H1 (cell line): ENCODE results near the gene SLAMF6. TPM values are rescaled to one million over a fixed set of nuclear protein-coding genes. Genes with fewer than 3 reads are reported as not detected.

Experiments
- CTCF ChIA-PET: fragments of 300-600 bp; sonication (Branson Sonifier 250); formaldehyde crosslinking; loops from one replicate; lab custom pipeline; 2021; ENCODE audit not compliant: partially characterized antibody; lab: Charles Lee
- POLR2A ChIA-PET: fragments of 300-600 bp; sonication (Branson Sonifier 250); formaldehyde crosslinking; loops from one replicate; lab custom pipeline; 2021; ENCODE audit warnings: inconsistent platforms; ENCODE audit not compliant: partially characterized antibody; lab: Charles Lee
- DNase-seq, 2 experiments: peaks; one replicate each; pipeline versions ENCODE4 v3.0.0 to v3.0.0-alpha.2; 2010 to 2022; ENCODE audit warnings: low spot score in 2 of 2, low read depth in 1 of 2, mixed read lengths in 1 of 2
- FAIRE-seq: peaks from 2 replicates; lab custom pipeline; 2011; peaks lifted over from hg19 to GRCh38; lab: Jason Lieb, UNC
- H2AFZ ChIP-seq: 2 replicates; pipeline ENCODE4 v1.8.1; 2012; ENCODE audit warnings: low read length, inconsistent platforms
- H2AK5ac ChIP-seq: 2 replicates; pipeline ENCODE4 v1.6.1; 2013; ENCODE audit warnings: low read depth, low read length
- H2BK120ac ChIP-seq: replicated peaks from 2 replicates; pipeline ENCODE3; 2013; ENCODE audit warnings: low read depth, low read length, inconsistent platforms
- H2BK12ac ChIP-seq: 2 replicates; pipeline ENCODE4 v1.6.1; 2013; ENCODE audit warnings: low read depth, low read length
- H2BK15ac ChIP-seq: 2 replicates; pipeline ENCODE4 v1.6.1; 2013; ENCODE audit warnings: low read length
- H2BK20ac ChIP-seq: 2 replicates; pipeline ENCODE4 v1.6.1; 2013; ENCODE audit warnings: low read length
- H2BK5ac ChIP-seq: 2 replicates; pipeline ENCODE4 v1.6.1; 2013; ENCODE audit warnings: low read depth, low read length
- H3K14ac ChIP-seq: 2 replicates; pipeline ENCODE4 v1.6.1; 2013; ENCODE audit warnings: inconsistent platforms; ENCODE audit not compliant: insufficient read length
- H3K18ac ChIP-seq: 2 replicates; pipeline ENCODE4 v1.6.1; 2013; ENCODE audit warnings: low read length; ENCODE audit errors: extremely low read depth
- H3K23ac ChIP-seq: 2 replicates; pipeline ENCODE4 v1.6.1; 2013; ENCODE audit warnings: inconsistent platforms; ENCODE audit not compliant: insufficient read length
- H3K23me2 ChIP-seq: 2 replicates; pipeline ENCODE4 v1.6.1; 2013; ENCODE audit warnings: low read depth, low read length
- H3K27ac ChIP-seq: 2 replicates; pipeline ENCODE4 v1.6.1; 2011; ENCODE audit warnings: low read depth, low read length, inconsistent platforms
- H3K27me3 ChIP-seq, 4 experiments: replicated peaks in 1 of 4; 1 replicate in 1 of 4; 2 replicates in 3 of 4; pipeline versions ENCODE4 v1.6.1 to v1.8.1; 2011 to 2013; ENCODE audit warnings: low read length in 3 of 4, mild to moderate bottlenecking in 3 of 4, inconsistent platforms in 2 of 4, mixed read lengths in 2 of 4, moderate library complexity in 1 of 4; ENCODE audit not compliant: control insufficient read depth in 3 of 4, insufficient read depth in 3 of 4; ENCODE audit errors: extremely low read depth in 1 of 4
- H3K36me3 ChIP-seq, 4 experiments: 2 replicates each; pipeline versions ENCODE4 v1.6.1 to v1.8.1; 2011 to 2013; ENCODE audit warnings: mild to moderate bottlenecking in 4 of 4, low read length in 3 of 4, moderate library complexity in 2 of 4, control low read depth in 1 of 4, inconsistent platforms in 1 of 4; ENCODE audit not compliant: insufficient read depth in 4 of 4, control insufficient read depth in 2 of 4
- H3K4ac ChIP-seq: replicated peaks from 2 replicates; pipeline ENCODE3; 2013; ENCODE audit warnings: low read length, low read depth, mixed read lengths, inconsistent platforms; ENCODE audit not compliant: insufficient read length
- H3K4me1 ChIP-seq, 4 experiments: replicated peaks in 1 of 4; 1 replicate in 1 of 4; 2 replicates in 3 of 4; pipeline versions ENCODE4 v1.6.1 to v1.8.1; 2011 to 2013; ENCODE audit warnings: low read length in 3 of 4, inconsistent platforms in 2 of 4, mixed read lengths in 1 of 4; ENCODE audit not compliant: insufficient read depth in 4 of 4, control insufficient read depth in 3 of 4
- H3K4me2 ChIP-seq, 2 experiments: 2 replicates each; pipeline versions ENCODE4 v1.6.1 to v1.8.1; 2011 to 2013; ENCODE audit warnings: low read depth in 2 of 2, low read length in 2 of 2, control low read depth in 1 of 2, inconsistent platforms in 1 of 2, mild to moderate bottlenecking in 1 of 2; ENCODE audit not compliant: insufficient read depth in 1 of 2
- H3K4me3 ChIP-seq, 4 experiments: fragments of 200-600, 300-600 bp in 1 of 4; sonication (generic), shearing (Covaris generic), sonication (Bioruptor Twin) in 1 of 4; 2 replicates each; pipeline versions ENCODE4 v1.5.1 to v1.8.1; 2011 to 2016; ENCODE audit warnings: low read length in 4 of 4, low read depth in 3 of 4, control low read depth in 2 of 4, inconsistent platforms in 2 of 4, mild to moderate bottlenecking in 2 of 4, mixed read lengths in 1 of 4, moderate library complexity in 1 of 4; ENCODE audit not compliant: insufficient read depth in 2 of 4; ENCODE audit errors: extremely low read depth in 1 of 4
- H3K56ac ChIP-seq: replicated peaks from 2 replicates; pipeline ENCODE3; 2013; ENCODE audit warnings: low read depth, mild to moderate bottlenecking, mixed read lengths, low read length, inconsistent platforms; ENCODE audit not compliant: insufficient read length
- H3K79me1 ChIP-seq: 2 replicates; pipeline ENCODE4 v1.6.1; 2013; ENCODE audit warnings: low read depth, low read length, control low read depth
- H3K79me2 ChIP-seq, 2 experiments: 2 replicates each; pipeline versions ENCODE4 v1.6.1 to v1.8.1; 2012 to 2013; ENCODE audit warnings: low read length in 2 of 2, mild to moderate bottlenecking in 2 of 2, inconsistent platforms in 1 of 2; ENCODE audit not compliant: insufficient read depth in 2 of 2, control insufficient read depth in 1 of 2
- H3K9ac ChIP-seq, 4 experiments: replicated peaks in 1 of 4; 1 replicate in 1 of 4; 2 replicates in 3 of 4; pipeline versions ENCODE4 v1.6.1 to v1.8.1; 2011 to 2013; ENCODE audit warnings: low read depth in 3 of 4, low read length in 3 of 4, control low read depth in 2 of 4, mild to moderate bottlenecking in 2 of 4, moderate library complexity in 2 of 4, inconsistent platforms in 1 of 4; ENCODE audit errors: extremely low read depth in 1 of 4
- H3K9me3 ChIP-seq, 2 experiments: 2 replicates each; pipeline versions ENCODE4 v1.6.1 to v1.8.1; 2012 to 2013; ENCODE audit warnings: mild to moderate bottlenecking in 2 of 2, moderate library complexity in 2 of 2, control low read depth in 1 of 2, inconsistent platforms in 1 of 2, low read depth in 1 of 2, low read length in 1 of 2, mixed read lengths in 1 of 2; ENCODE audit not compliant: insufficient read depth in 2 of 2
- H4K20me1 ChIP-seq, 2 experiments: replicated peaks in 1 of 2; 2 replicates each; pipeline versions ENCODE3 to v1.8.1; 2011 to 2013; ENCODE audit warnings: inconsistent platforms in 2 of 2, low read length in 2 of 2, mild to moderate bottlenecking in 1 of 2; ENCODE audit not compliant: insufficient read depth in 2 of 2, control insufficient read depth in 1 of 2
- H4K5ac ChIP-seq: 2 replicates; pipeline ENCODE4 v1.6.1; 2013; ENCODE audit warnings: low read length, low read depth, mixed read lengths, inconsistent platforms; ENCODE audit not compliant: insufficient read length
- H4K8ac ChIP-seq: 2 replicates; pipeline ENCODE4 v1.8.0; 2013; ENCODE audit warnings: mild to moderate bottlenecking, moderate library complexity, low read length, inconsistent platforms; ENCODE audit not compliant: insufficient read depth; ENCODE audit errors: extremely low read depth
- H4K91ac ChIP-seq: replicated peaks from 2 replicates; pipeline ENCODE3; 2013; ENCODE audit warnings: low read length, mixed read lengths, inconsistent platforms; ENCODE audit not compliant: insufficient read length
- ASH2L ChIP-seq: fragments of 200-600, 300-600 bp; sonication (generic); IDR thresholded peaks from one replicate; pipeline ENCODE4 v1.7.1; 2017; ENCODE audit warnings: low read length
- BACH1 ChIP-seq: IDR thresholded peaks from 2 replicates; pipeline ENCODE4 v1.6.1; 2012; ENCODE audit warnings: low read length, improper control_type of control experiment
- BRCA1 ChIP-seq: IDR thresholded peaks from 2 replicates; pipeline ENCODE4 v1.6.1; 2012; ENCODE audit warnings: low read depth, low read length, improper control_type of control experiment
- FOSL1 ChIP-seq: IDR thresholded peaks from 2 replicates; pipeline ENCODE4 v1.6.1; 2011; ENCODE audit warnings: mild to moderate bottlenecking, low read depth, low read length, moderate library complexity; ENCODE audit not compliant: insufficient read depth
- JUND ChIP-seq: IDR thresholded peaks from 2 replicates; pipeline ENCODE4 v1.6.1; 2011; ENCODE audit warnings: mild to moderate bottlenecking, improper control_type of control experiment, low read length
- KDM5A ChIP-seq: fragments of 200-600 bp; IDR thresholded peaks from 2 replicates; pipeline ENCODE4 v1.7.1; 2012; ENCODE audit warnings: mild to moderate bottlenecking, low read length, inconsistent platforms, mixed read lengths
- POLR2AphosphoS5 ChIP-seq: IDR thresholded peaks from 2 replicates; pipeline ENCODE4 v1.6.1; 2011; ENCODE audit warnings: low read depth, low read length
- RAD21 ChIP-seq, 2 experiments: IDR thresholded peaks in 1 of 2; conservative IDR thresholded peaks in 1 of 2; 2 replicates each; pipeline ENCODE4 v1.6.1; 2011; ENCODE audit warnings: low read depth in 2 of 2, low read length in 2 of 2, improper control_type of control experiment in 1 of 2, inconsistent platforms in 1 of 2, mild to moderate bottlenecking in 1 of 2, moderate library complexity in 1 of 2
- RNF2 ChIP-seq: fragments of 200-900, 300-1000 bp; sonication (generic); IDR thresholded peaks from 2 replicates; pipeline ENCODE4 v1.7.1; 2016; ENCODE audit warnings: borderline replicate concordance, low read depth, mild to moderate bottlenecking, antibody characterized with exemption, low read length; ENCODE audit not compliant: poor library complexity, severe bottlenecking; ENCODE audit errors: missing control alignments
- SP1 ChIP-seq: IDR thresholded peaks from 2 replicates; pipeline ENCODE4 v1.6.1; 2011; ENCODE audit warnings: low read depth, low read length
- SRF ChIP-seq: IDR thresholded peaks from 2 replicates; pipeline ENCODE4 v1.6.1; 2011; ENCODE audit warnings: mild to moderate bottlenecking, low read depth, low read length, moderate library complexity
- WGBS, 2 experiments: shearing (Covaris generic) in 1 of 2; methylation state at CpG; one replicate each; pipeline versions ENCODE4 v1.1.6 to v1.1.7; 2013 to 2015; ENCODE audit warnings: low lambda C conversion rate in 2 of 2, mixed read lengths in 2 of 2, inconsistent platforms in 1 of 2, low coverage in 1 of 2, missing lambda C conversion rate in 1 of 2; ENCODE audit not compliant: insufficient replicate concordance in 2 of 2, insufficient coverage in 1 of 2, insufficient read length in 1 of 2; ENCODE audit errors: extremely low coverage in 1 of 2, missing lambda C conversion rate in 1 of 2; 5-methylcytosine and 5-hydroxymethylcytosine counted together
- polyA plus RNA-seq, 7 experiments: library from polyadenylated mRNA; depleted of rRNA in 3 of 7; stranded (reverse) in 5 of 7; unstranded in 2 of 7; fragments of >200 nt in 5 of 7; fragments of 200-250 nt in 2 of 7; gene quantifications; 1 replicate in 5 of 7; 2 replicates in 1 of 7; 4 replicates in 1 of 7; pipeline versions ENCODE4 v1.2.1 to v1.2.3, GENCODE V29; 2011 to 2013; ENCODE audit warnings: missing spikeins in 2 of 7, mixed read lengths in 2 of 7
- total RNA-seq: library from RNA; stranded (reverse); fragmentation: NEBNext Ultra II Directional; extraction: Animal tissue kit (Norgen Biotek cat#: 25700); gene quantifications from 2 replicates; pipeline ENCODE4 v1.2.1, GENCODE V29; 2021

Gene SLAMF6
- total and polyA plus RNA-seq, 2 of the 8 experiments (the other 6 are each of a cell fraction or from before 2014, with no cell fraction given), result not detected

GRCh38 chr1:160546942-160547341 lies 23.9 kb upstream of the SLAMF6 start:
- Histone ChIP-seq H3K79me1 (no peaks in the 10 kb centered on the region), H2BK12ac (no peak overlapping the region), H3K23me2 (no peaks in the 10 kb centered on the region), H4K8ac (no peak overlapping the region), H3K18ac (no peak overlapping the region), H3K27me3 (no peaks in the 10 kb centered on the region), H3K56ac (no peak overlapping the region), H3K9me3 (no peaks in the 10 kb centered on the region), H4K5ac (no peak overlapping the region), H2BK20ac (no peak overlapping the region), H2BK120ac (no peak overlapping the region), H3K79me2 (no peaks in the 10 kb centered on the region), H3K23ac (no peak overlapping the region), H3K4me3 (no peak overlapping the region), H2BK5ac (no peak overlapping the region), H3K4me1 (no peaks in the 10 kb centered on the region), H2BK15ac (no peak overlapping the region), H3K27ac (no peak overlapping the region), H3K14ac (no peak overlapping the region), H3K4ac (no peak overlapping the region), H2AFZ (no peak overlapping the region), H3K4me2 (no peak overlapping the region), H2AK5ac (no peak overlapping the region), H4K91ac (no peak overlapping the region), H3K9ac (no peak overlapping the region), H3K36me3 (no peaks in the 10 kb centered on the region), H4K20me1 (no peaks in the 10 kb centered on the region)
- FAIRE-seq, result no peak
- DNase-seq, result no peak
- ChIA-PET POLR2A (no interaction called here), CTCF (interaction anchor here (0.9 to 5.7 kb wide), 6 partner anchors 12 to 135 kb away, joined by 3 to 49 read pairs (median 4); no protein-coding TSS in a partner anchor)
- 87% methylated on average over 2 of the region's 2 CpGs; no CpG with 5 or more reads in 1 of the 2 experiments for WGBS, 2 experiments
- TF ChIP-seq RNF2 (no peak), FOSL1 (no peak), BACH1 (no peak), BRCA1 (no peak), RAD21 (IDR thresholded peaks at IDR 0.05 in 1 of 2, conservative IDR thresholded peaks at IDR 0.05 in 1 of 2; ENCODE audit: low read depth in 2 of 2, low read length in 2 of 2) (no peak), JUND (no peak), SP1 (no peak), POLR2AphosphoS5 (no peak), KDM5A (no peak), SRF (no peak), ASH2L (no peak)
